CD4-positive, alpha-beta T cell (primary cell): ENCODE measurements around the gene SRMS. TPM values are rescaled to one million over a fixed set of nuclear protein-coding genes. Genes with fewer than 3 reads are reported as not detected.

ENCODE experiments used
- ATAC-seq: fragments of 200-7000 bp; cut with Tn5 transposase; one replicate; pipeline ENCODE4 v1.10.0; 2022; ENCODE audit warnings: mild to moderate bottlenecking; ENCODE audit not compliant: poor library complexity
- CTCF ChIA-PET: fragments of 350-600 bp; sonication (Branson Sonifier 250); formaldehyde crosslinking; loops from one replicate; lab custom pipeline; 2021; ENCODE audit warnings: antibody characterized with exemption, inconsistent platforms; lab: Charles Lee
- POLR2A ChIA-PET: fragments of 350-600 bp; sonication (Branson Sonifier 250); formaldehyde crosslinking; loops from one replicate; lab custom pipeline; 2021; ENCODE audit warnings: antibody characterized with exemption, inconsistent platforms; lab: Charles Lee
- DNase-seq, 14 experiments: peaks; one replicate each; pipeline ENCODE4 v3.0.0-alpha.2; 2013 to 2020; ENCODE audit warnings: mixed read lengths in 2 of 14
- H3K27ac ChIP-seq, 2 donors: one replicate each; pipeline versions ENCODE4 v1.5.1 to v1.7.0; 2013; ENCODE audit warnings: low read length in 2 of 2, low read depth in 1 of 2, mild to moderate bottlenecking in 1 of 2
- H3K27me3 ChIP-seq, 2 experiments: 1 replicate in 1 of 2; 2 replicates in 1 of 2; pipeline versions ENCODE4 v1.6.1 to v1.7.0; 2013; ENCODE audit warnings: low read length in 2 of 2, control low read depth in 1 of 2, mild to moderate bottlenecking in 1 of 2, moderate library complexity in 1 of 2; ENCODE audit not compliant: insufficient read depth in 2 of 2, control insufficient read depth in 1 of 2
- H3K36me3 ChIP-seq: one replicate; pipeline ENCODE4 v1.6.1; 2013; ENCODE audit warnings: low read length, control low read depth; ENCODE audit not compliant: insufficient read depth
- H3K4me1 ChIP-seq: one replicate; pipeline ENCODE4 v1.6.1; 2013; ENCODE audit warnings: low read length, control low read depth; ENCODE audit not compliant: insufficient read depth
- H3K4me3 ChIP-seq: one replicate; pipeline ENCODE4 v1.5.1; 2013; ENCODE audit warnings: mild to moderate bottlenecking, low read length, moderate library complexity
- H3K9me3 ChIP-seq, 2 experiments: 1 replicate in 1 of 2; 2 replicates in 1 of 2; pipeline versions ENCODE4 v1.6.1 to v1.7.0; 2013; ENCODE audit warnings: low read length in 2 of 2, mild to moderate bottlenecking in 2 of 2, control low read depth in 1 of 2, moderate library complexity in 1 of 2; ENCODE audit not compliant: control insufficient read depth in 1 of 2, insufficient read depth in 1 of 2
- H3K27ac Mint-ChIP-seq: one replicate; pipeline ENCODE4 v1.8.0; 2020; ENCODE audit warnings: mixed read lengths
- H3K27me3 Mint-ChIP-seq: one replicate; pipeline ENCODE4 v1.8.0; 2021; ENCODE audit warnings: mixed read lengths
- H3K36me3 Mint-ChIP-seq: one replicate; pipeline ENCODE4 v1.8.0; 2021; ENCODE audit warnings: low read depth, mixed read lengths
- H3K4me1 Mint-ChIP-seq: one replicate; pipeline ENCODE4 v1.8.0; 2021; ENCODE audit warnings: low read depth, mixed read lengths
- H3K4me3 Mint-ChIP-seq: one replicate; pipeline ENCODE4 v1.8.0; 2020; ENCODE audit warnings: mild to moderate bottlenecking, mixed read lengths
- H3K9me3 Mint-ChIP-seq: one replicate; pipeline ENCODE4 v1.8.0; 2020; ENCODE audit warnings: mixed read lengths
- intact Hi-C, 2 experiments: fragments of 100-400 bp; cut with DNase I in 1 of 2; cut with micrococcal nuclease in 1 of 2; formaldehyde crosslinking; loops; one replicate each; pipeline versions ENCODE4 v1.15.1 to v1.9.0; 2023 to 2025; cut with DNase I, micrococcal nuclease
- total RNA-seq, 174 experiments: library from RNA in 2 of 174; stranded (reverse) in 2 of 174; gene quantifications; one replicate each; pipeline ENCODE4 v1.2.3 and lab custom pipeline; 2021 to 2026
- TF ChIP-seq, protein P1 (sequence below): fragments of 200-600 bp; IDR thresholded peaks from one replicate; pipeline ENCODE4 v1.8.0; 2022; ENCODE audit warnings: antibody characterized with exemption, mild to moderate bottlenecking

SRMS gene
- total RNA-seq, 2 experiments from 2014 or later: not detected

- H3K27ac Mint-ChIP-seq: peak overlapping the region; percentile 86
- no peaks in the 10 kb centered on the region for H3K27me3 Mint-ChIP-seq
- TF ChIP-seq, protein P1, sequence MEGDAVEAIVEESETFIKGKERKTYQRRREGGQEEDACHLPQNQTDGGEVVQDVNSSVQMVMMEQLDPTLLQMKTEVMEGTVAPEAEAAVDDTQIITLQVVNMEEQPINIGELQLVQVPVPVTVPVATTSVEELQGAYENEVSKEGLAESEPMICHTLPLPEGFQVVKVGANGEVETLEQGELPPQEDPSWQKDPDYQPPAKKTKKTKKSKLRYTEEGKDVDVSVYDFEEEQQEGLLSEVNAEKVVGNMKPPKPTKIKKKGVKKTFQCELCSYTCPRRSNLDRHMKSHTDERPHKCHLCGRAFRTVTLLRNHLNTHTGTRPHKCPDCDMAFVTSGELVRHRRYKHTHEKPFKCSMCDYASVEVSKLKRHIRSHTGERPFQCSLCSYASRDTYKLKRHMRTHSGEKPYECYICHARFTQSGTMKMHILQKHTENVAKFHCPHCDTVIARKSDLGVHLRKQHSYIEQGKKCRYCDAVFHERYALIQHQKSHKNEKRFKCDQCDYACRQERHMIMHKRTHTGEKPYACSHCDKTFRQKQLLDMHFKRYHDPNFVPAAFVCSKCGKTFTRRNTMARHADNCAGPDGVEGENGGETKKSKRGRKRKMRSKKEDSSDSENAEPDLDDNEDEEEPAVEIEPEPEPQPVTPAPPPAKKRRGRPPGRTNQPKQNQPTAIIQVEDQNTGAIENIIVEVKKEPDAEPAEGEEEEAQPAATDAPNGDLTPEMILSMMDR: no peak
- H3K4me3 Mint-ChIP-seq: no peak overlapping the region
- POLR2A ChIA-PET: interaction anchor here (0.9 to 1.5 kb wide), 5 partner anchors 11 to 53 kb away, joined by 3 to 11 read pairs (median 5); partner anchors contain the start of gene GMEB2
- no peak for ATAC-seq
- H3K4me1 Mint-ChIP-seq: peaks cover 23% of the 10 kb centered on the region
- H3K27me3 ChIP-seq: no peaks in the 10 kb centered on the region
- no peak for DNase-seq
- peaks cover 51% of the 10 kb centered on the region for H3K36me3 Mint-ChIP-seq
- no peak overlapping the region for H3K4me3 ChIP-seq
- H3K27ac ChIP-seq: no peak overlapping the region
- no peaks in the 10 kb centered on the region for H3K9me3 Mint-ChIP-seq
- CTCF ChIA-PET: no interaction called here
- intact Hi-C loops: no loop called here
- peaks cover 18% of the 10 kb centered on the region for H3K4me1 ChIP-seq
- H3K36me3 ChIP-seq: peaks cover 42% of the 10 kb centered on the region
- no peaks in the 10 kb centered on the region for H3K9me3 ChIP-seq
Observed at GRCh38 chr20:63588641-63589041, 41.1 kb upstream of the SRMS start.

DNA sequence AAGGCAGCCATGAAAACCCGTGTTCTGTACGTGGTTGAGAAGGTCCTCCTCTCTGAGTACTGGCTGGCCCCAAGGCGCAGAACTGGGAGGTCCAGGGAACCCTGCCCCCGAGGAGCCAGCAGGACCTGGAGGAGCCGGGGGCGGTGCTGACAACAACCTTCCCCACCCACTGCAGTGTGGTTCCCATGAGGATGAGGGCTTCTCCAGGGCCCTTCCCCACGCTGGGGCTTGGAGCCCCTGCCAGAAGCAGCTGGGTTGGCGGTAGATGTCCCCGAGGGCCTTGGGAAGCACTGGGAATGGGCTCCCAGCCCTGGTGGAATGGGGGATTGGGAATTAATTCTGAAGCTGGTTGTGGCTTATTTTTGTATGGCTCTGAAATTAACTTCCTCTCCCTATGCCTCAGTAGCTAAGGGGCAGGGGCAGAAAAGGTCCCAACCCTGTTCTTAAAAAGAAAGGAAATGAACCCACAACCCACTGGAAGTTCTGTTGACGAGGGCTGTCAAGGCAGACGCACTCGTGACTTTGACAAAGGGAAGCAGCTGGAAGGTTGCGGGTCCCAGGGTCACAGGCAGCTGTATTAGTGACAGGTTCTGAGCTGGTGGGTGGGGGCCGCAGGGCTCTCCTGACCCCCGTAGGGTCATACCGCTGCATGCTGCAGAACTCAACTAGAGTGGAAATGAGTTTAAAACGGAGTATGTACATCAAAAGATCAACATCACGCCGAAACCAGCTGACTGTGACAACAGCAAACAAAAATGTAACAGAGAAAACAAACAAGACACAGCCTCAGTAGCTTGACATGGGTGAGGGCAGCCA is 40.4 kb upstream of the SRMS start:
- peaks cover 18% of the 10 kb centered on the region for H3K4me1 ChIP-seq
- CTCF ChIA-PET: no interaction called here
- POLR2A ChIA-PET: interaction anchor here (0.9 to 1.5 kb wide), 6 partner anchors 11 to 54 kb away, joined by 3 to 11 read pairs (median 4); partner anchors contain the start of gene GMEB2
- H3K4me3 ChIP-seq: no peak overlapping the region
- ATAC-seq: peak; percentile 84
- H3K36me3 Mint-ChIP-seq: peaks cover 44% of the 10 kb centered on the region
- no peaks in the 10 kb centered on the region for H3K27me3 Mint-ChIP-seq
- peak overlapping the region; percentile 86 for H3K27ac Mint-ChIP-seq
- peaks cover 36% of the 10 kb centered on the region for H3K36me3 ChIP-seq
- peak in 5 of 14 experiments; percentile 16 to 43 (median 36) for DNase-seq
- peak overlapping the region; percentile 45 for H3K4me3 Mint-ChIP-seq
- H3K4me1 Mint-ChIP-seq: peaks cover 23% of the 10 kb centered on the region
- no peak overlapping the region for H3K27ac ChIP-seq
- intact Hi-C loops: no loop called here
- H3K9me3 ChIP-seq: no peaks in the 10 kb centered on the region
- TF ChIP-seq, protein P1: no peak
- no peaks in the 10 kb centered on the region for H3K9me3 Mint-ChIP-seq
- no peaks in the 10 kb centered on the region for H3K27me3 ChIP-seq

GRCh38 chr20:63587256-63587655 is 39.7 kb upstream of the SRMS start:
- CTCF ChIA-PET: no interaction called here
- POLR2A ChIA-PET: interaction anchor here (1.0 kb wide), 1 partner anchor 19 kb away, joined by 4 read pairs; no protein-coding TSS in a partner anchor
- peaks cover 18% of the 10 kb centered on the region for H3K4me1 ChIP-seq

More at GRCh38 chr20:63587256-63587655, 39.7 kb upstream of the SRMS start:
- Mint-ChIP-seq H3K4me3 (no peak overlapping the region), H3K36me3 (peaks cover 37% of the 10 kb centered on the region), H3K27ac (no peak overlapping the region), H3K27me3 (no peaks in the 10 kb centered on the region), H3K4me1 (peaks cover 23% of the 10 kb centered on the region), H3K9me3 (no peaks in the 10 kb centered on the region)
- H3K27ac ChIP-seq: no peak overlapping the region
- H3K9me3 ChIP-seq: no peaks in the 10 kb centered on the region
- H3K27me3 ChIP-seq: no peaks in the 10 kb centered on the region
- ATAC-seq (no peak), DNase-seq (no peak)
- no peak overlapping the region for H3K4me3 ChIP-seq
- TF ChIP-seq, protein P1: no peak
- intact Hi-C loops: no loop called here
- H3K36me3 ChIP-seq: peaks cover 28% of the 10 kb centered on the region
